Prostate gland (tissue), 2 donors: ENCODE results near the gene DBH. TPM values are rescaled to one million over a fixed set of nuclear protein-coding genes. Genes with fewer than 3 reads are reported as not detected.

Experiments used
- DNase-seq: peaks from one replicate; pipeline ENCODE4 v3.0.0-alpha.2; 2019; ENCODE audit warnings: low spot score
- H3K27ac ChIP-seq, 2 donors: fragments of 200-600 bp; sonication (generic); 2 replicates each; pipeline ENCODE4 v1.5.1; 2017 to 2019
- H3K27me3 ChIP-seq: fragments of 200-600 bp; sonication (generic); replicated peaks from 2 replicates; pipeline ENCODE4 v1.5.1; 2019; ENCODE audit not compliant: insufficient read depth
- H3K36me3 ChIP-seq, 2 donors: fragments of 200-600 bp; sonication (generic); 1 replicate in 1 of 2; 2 replicates in 1 of 2; pipeline versions ENCODE4 v1.5.1 to v1.8.1; 2017 to 2019
- H3K4me1 ChIP-seq: fragments of 200-600 bp; sonication (generic); replicated peaks from 2 replicates; pipeline ENCODE4 v1.5.1; 2019
- H3K4me3 ChIP-seq, 2 donors: fragments of 200-600 bp; sonication (generic); 2 replicates each; pipeline ENCODE4 v1.5.1; 2017 to 2019
- H3K9me3 ChIP-seq: fragments of 200-600 bp; sonication (generic); 2 replicates; pipeline ENCODE4 v1.5.1; 2017
- CTCF ChIP-seq, 4 experiments: fragments of 200-600 bp in 2 of 4; fragments of 450-650 bp in 2 of 4; sonication (generic) in 2 of 4; IDR thresholded peaks; 1 replicate in 3 of 4; 2 replicates in 1 of 4; pipeline ENCODE4 v1.5.1; 2016 to 2019; ENCODE audit warnings: antibody characterized with exemption in 4 of 4, mild to moderate bottlenecking in 2 of 4, moderate library complexity in 2 of 4
- POLR2A ChIP-seq: fragments of 450-650 bp; IDR thresholded peaks from one replicate; pipeline ENCODE4 v1.6.1; 2016; ENCODE audit warnings: antibody characterized with exemption, mild to moderate bottlenecking
- POLR2AphosphoS5 ChIP-seq: sonication (generic); formaldehyde crosslinking; IDR thresholded peaks from one replicate; pipeline ENCODE4 v1.6.1; 2017; ENCODE audit warnings: antibody characterized with exemption
- WGBS: methylation state at CpG from one replicate; pipeline ENCODE4 v1.1.5; 2018; 5-methylcytosine and 5-hydroxymethylcytosine counted together
- intact Hi-C: fragments of 100-400 bp; cut with DNase I; formaldehyde crosslinking; loops from one replicate; pipeline ENCODE4 v1.14.2; 2022
- total RNA-seq, 2 donors: library from RNA; depleted of rRNA; stranded (reverse); fragments of >200 nt; gene quantifications; one replicate each; pipeline ENCODE4 v1.1.0, GENCODE V29; 2016

Gene DBH
- total RNA-seq, 2 donors from 2014 or later: not detected

- peaks cover 2% of the 10 kb centered on the region for H3K4me1 ChIP-seq
- H3K27me3 ChIP-seq: no peaks in the 10 kb centered on the region
- no peak overlapping the region for H3K27ac ChIP-seq
- WGBS: 64% methylated on average over 18 of the region's 20 CpGs
- H3K4me3 ChIP-seq: no peak overlapping the region
- TF ChIP-seq POLR2A (no peak), POLR2AphosphoS5 (no peak), CTCF (IDR thresholded peaks at IDR 0.05) (no peak)
- no peak for DNase-seq
- intact Hi-C loops: no loop called here
- H3K9me3 ChIP-seq: no peaks in the 10 kb centered on the region
- no peaks in the 10 kb centered on the region for H3K36me3 ChIP-seq
Measured at GRCh38 chr9:133590231-133590855, 45.8 kb upstream of the DBH start.

GRCh38 chr9:133591116-133591910 is 44.9 kb upstream of the DBH start:
- no peak overlapping the region for H3K4me3 ChIP-seq
- H3K9me3 ChIP-seq: no peaks in the 10 kb centered on the region
- DNase-seq: no peak
- no peaks in the 10 kb centered on the region for H3K4me1 ChIP-seq
- 80% methylated on average over 17 of the region's 17 CpGs for WGBS
- H3K27ac ChIP-seq: no peak overlapping the region
- no peaks in the 10 kb centered on the region for H3K27me3 ChIP-seq
- no peaks in the 10 kb centered on the region for H3K36me3 ChIP-seq
- intact Hi-C loops: no loop called here
- TF ChIP-seq POLR2AphosphoS5 (no peak), POLR2A (no peak), CTCF (IDR thresholded peaks at IDR 0.05) (no peak)

- WGBS: 75% methylated on average over 10 of the region's 10 CpGs
- DNase-seq: no peak
- intact Hi-C loops: no loop called here
- Histone ChIP-seq H3K36me3 (no peaks in the 10 kb centered on the region), H3K4me3 (no peak overlapping the region), H3K4me1 (no peaks in the 10 kb centered on the region), H3K9me3 (no peaks in the 10 kb centered on the region), H3K27ac (no peak overlapping the region), H3K27me3 (no peaks in the 10 kb centered on the region)
- no peak for TF ChIP-seq POLR2A
- no peak for TF ChIP-seq POLR2AphosphoS5
- TF ChIP-seq CTCF (IDR thresholded peaks at IDR 0.05): no peak
Measured at GRCh38 chr9:133591985-133592384, 44.2 kb upstream of the DBH start.

DNA sequence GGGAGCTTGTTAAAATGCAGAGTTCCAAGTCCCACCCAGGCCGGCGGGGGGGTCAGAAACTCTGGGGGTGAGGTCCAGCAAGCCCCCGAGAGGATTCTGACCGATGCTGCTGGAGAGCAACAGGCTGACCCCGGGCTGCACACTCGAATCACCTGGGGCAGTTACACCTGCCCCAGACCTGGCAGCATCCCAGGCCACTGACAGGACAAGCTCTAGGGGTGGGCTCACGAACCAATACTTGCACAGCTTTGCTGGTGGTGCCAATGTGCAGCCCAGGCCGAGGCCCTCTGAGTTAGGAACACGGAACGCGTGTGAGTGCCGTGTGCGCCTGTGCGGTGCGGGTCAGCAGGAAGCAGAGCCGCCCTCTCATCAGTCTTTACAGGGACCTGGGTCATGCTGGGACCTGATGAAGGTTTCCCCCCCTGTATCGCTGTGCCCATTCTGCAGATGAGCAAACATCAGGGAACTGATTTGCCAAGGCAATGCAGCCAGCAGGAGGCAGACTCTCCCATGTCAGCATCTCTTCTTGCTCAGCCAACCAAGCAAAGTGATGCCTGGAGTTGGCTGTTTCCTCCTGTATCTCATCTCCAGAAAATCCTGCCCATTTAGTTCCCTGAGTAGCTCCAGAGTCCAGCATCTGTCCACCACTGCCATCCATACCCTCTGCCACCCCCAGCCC is 43.3 kb upstream of the DBH start:
- Histone ChIP-seq H3K4me1 (no peaks in the 10 kb centered on the region), H3K27ac (no peak overlapping the region), H3K27me3 (no peaks in the 10 kb centered on the region), H3K9me3 (no peaks in the 10 kb centered on the region), H3K36me3 (no peaks in the 10 kb centered on the region), H3K4me3 (no peak overlapping the region)
- 70% methylated on average over 15 of the region's 17 CpGs for WGBS
- no peak for DNase-seq
- intact Hi-C loops: no loop called here
- TF ChIP-seq POLR2A: no peak
- no peak for TF ChIP-seq POLR2AphosphoS5
- no peak for TF ChIP-seq CTCF (IDR thresholded peaks at IDR 0.05)
